H1 (cell line): ENCODE data around the gene MALSU1. TPM values are rescaled to one million over a fixed set of nuclear protein-coding genes. Genes with fewer than 3 reads are reported as not detected.

Experiments
- CTCF ChIA-PET: fragments of 300-600 bp; sonication (Branson Sonifier 250); formaldehyde crosslinking; loops from one replicate; lab custom pipeline; 2021; ENCODE audit not compliant: partially characterized antibody; lab: Charles Lee
- POLR2A ChIA-PET: fragments of 300-600 bp; sonication (Branson Sonifier 250); formaldehyde crosslinking; loops from one replicate; lab custom pipeline; 2021; ENCODE audit warnings: inconsistent platforms; ENCODE audit not compliant: partially characterized antibody; lab: Charles Lee
- DNase-seq, 2 experiments: peaks; one replicate each; pipeline versions ENCODE4 v3.0.0 to v3.0.0-alpha.2; 2010 to 2022; ENCODE audit warnings: low spot score in 2 of 2, low read depth in 1 of 2, mixed read lengths in 1 of 2
- FAIRE-seq: peaks from 2 replicates; lab custom pipeline; 2011; peaks lifted over from hg19 to GRCh38; lab: Jason Lieb, UNC
- H2AFZ ChIP-seq: 2 replicates; pipeline ENCODE4 v1.8.1; 2012; ENCODE audit warnings: low read length, inconsistent platforms
- H2AK5ac ChIP-seq: 2 replicates; pipeline ENCODE4 v1.6.1; 2013; ENCODE audit warnings: low read depth, low read length
- H2BK120ac ChIP-seq: replicated peaks from 2 replicates; pipeline ENCODE3; 2013; ENCODE audit warnings: low read depth, low read length, inconsistent platforms
- H2BK12ac ChIP-seq: 2 replicates; pipeline ENCODE4 v1.6.1; 2013; ENCODE audit warnings: low read depth, low read length
- H2BK15ac ChIP-seq: 2 replicates; pipeline ENCODE4 v1.6.1; 2013; ENCODE audit warnings: low read length
- H2BK20ac ChIP-seq: 2 replicates; pipeline ENCODE4 v1.6.1; 2013; ENCODE audit warnings: low read length
- H2BK5ac ChIP-seq: 2 replicates; pipeline ENCODE4 v1.6.1; 2013; ENCODE audit warnings: low read depth, low read length
- H3K14ac ChIP-seq: 2 replicates; pipeline ENCODE4 v1.6.1; 2013; ENCODE audit warnings: inconsistent platforms; ENCODE audit not compliant: insufficient read length
- H3K18ac ChIP-seq: 2 replicates; pipeline ENCODE4 v1.6.1; 2013; ENCODE audit warnings: low read length; ENCODE audit errors: extremely low read depth
- H3K23ac ChIP-seq: 2 replicates; pipeline ENCODE4 v1.6.1; 2013; ENCODE audit warnings: inconsistent platforms; ENCODE audit not compliant: insufficient read length
- H3K23me2 ChIP-seq: 2 replicates; pipeline ENCODE4 v1.6.1; 2013; ENCODE audit warnings: low read depth, low read length
- H3K27ac ChIP-seq: 2 replicates; pipeline ENCODE4 v1.6.1; 2011; ENCODE audit warnings: low read depth, low read length, inconsistent platforms
- H3K27me3 ChIP-seq, 4 experiments: replicated peaks in 1 of 4; 1 replicate in 1 of 4; 2 replicates in 3 of 4; pipeline versions ENCODE4 v1.6.1 to v1.8.1; 2011 to 2013; ENCODE audit warnings: low read length in 3 of 4, mild to moderate bottlenecking in 3 of 4, inconsistent platforms in 2 of 4, mixed read lengths in 2 of 4, moderate library complexity in 1 of 4; ENCODE audit not compliant: control insufficient read depth in 3 of 4, insufficient read depth in 3 of 4; ENCODE audit errors: extremely low read depth in 1 of 4
- H3K36me3 ChIP-seq, 4 experiments: 2 replicates each; pipeline versions ENCODE4 v1.6.1 to v1.8.1; 2011 to 2013; ENCODE audit warnings: mild to moderate bottlenecking in 4 of 4, low read length in 3 of 4, moderate library complexity in 2 of 4, control low read depth in 1 of 4, inconsistent platforms in 1 of 4; ENCODE audit not compliant: insufficient read depth in 4 of 4, control insufficient read depth in 2 of 4
- H3K4ac ChIP-seq: replicated peaks from 2 replicates; pipeline ENCODE3; 2013; ENCODE audit warnings: low read length, low read depth, mixed read lengths, inconsistent platforms; ENCODE audit not compliant: insufficient read length
- H3K4me1 ChIP-seq, 4 experiments: replicated peaks in 1 of 4; 1 replicate in 1 of 4; 2 replicates in 3 of 4; pipeline versions ENCODE4 v1.6.1 to v1.8.1; 2011 to 2013; ENCODE audit warnings: low read length in 3 of 4, inconsistent platforms in 2 of 4, mixed read lengths in 1 of 4; ENCODE audit not compliant: insufficient read depth in 4 of 4, control insufficient read depth in 3 of 4
- H3K4me2 ChIP-seq, 2 experiments: 2 replicates each; pipeline versions ENCODE4 v1.6.1 to v1.8.1; 2011 to 2013; ENCODE audit warnings: low read depth in 2 of 2, low read length in 2 of 2, control low read depth in 1 of 2, inconsistent platforms in 1 of 2, mild to moderate bottlenecking in 1 of 2; ENCODE audit not compliant: insufficient read depth in 1 of 2
- H3K4me3 ChIP-seq, 4 experiments: fragments of 200-600, 300-600 bp in 1 of 4; sonication (generic), shearing (Covaris generic), sonication (Bioruptor Twin) in 1 of 4; 2 replicates each; pipeline versions ENCODE4 v1.5.1 to v1.8.1; 2011 to 2016; ENCODE audit warnings: low read length in 4 of 4, low read depth in 3 of 4, control low read depth in 2 of 4, inconsistent platforms in 2 of 4, mild to moderate bottlenecking in 2 of 4, mixed read lengths in 1 of 4, moderate library complexity in 1 of 4; ENCODE audit not compliant: insufficient read depth in 2 of 4; ENCODE audit errors: extremely low read depth in 1 of 4
- H3K56ac ChIP-seq: replicated peaks from 2 replicates; pipeline ENCODE3; 2013; ENCODE audit warnings: low read depth, mild to moderate bottlenecking, mixed read lengths, low read length, inconsistent platforms; ENCODE audit not compliant: insufficient read length
- H3K79me1 ChIP-seq: 2 replicates; pipeline ENCODE4 v1.6.1; 2013; ENCODE audit warnings: low read depth, low read length, control low read depth
- H3K79me2 ChIP-seq, 2 experiments: 2 replicates each; pipeline versions ENCODE4 v1.6.1 to v1.8.1; 2012 to 2013; ENCODE audit warnings: low read length in 2 of 2, mild to moderate bottlenecking in 2 of 2, inconsistent platforms in 1 of 2; ENCODE audit not compliant: insufficient read depth in 2 of 2, control insufficient read depth in 1 of 2
- H3K9ac ChIP-seq, 4 experiments: replicated peaks in 1 of 4; 1 replicate in 1 of 4; 2 replicates in 3 of 4; pipeline versions ENCODE4 v1.6.1 to v1.8.1; 2011 to 2013; ENCODE audit warnings: low read depth in 3 of 4, low read length in 3 of 4, control low read depth in 2 of 4, mild to moderate bottlenecking in 2 of 4, moderate library complexity in 2 of 4, inconsistent platforms in 1 of 4; ENCODE audit errors: extremely low read depth in 1 of 4
- H3K9me3 ChIP-seq, 2 experiments: 2 replicates each; pipeline versions ENCODE4 v1.6.1 to v1.8.1; 2012 to 2013; ENCODE audit warnings: mild to moderate bottlenecking in 2 of 2, moderate library complexity in 2 of 2, control low read depth in 1 of 2, inconsistent platforms in 1 of 2, low read depth in 1 of 2, low read length in 1 of 2, mixed read lengths in 1 of 2; ENCODE audit not compliant: insufficient read depth in 2 of 2
- H4K20me1 ChIP-seq, 2 experiments: replicated peaks in 1 of 2; 2 replicates each; pipeline versions ENCODE3 to v1.8.1; 2011 to 2013; ENCODE audit warnings: inconsistent platforms in 2 of 2, low read length in 2 of 2, mild to moderate bottlenecking in 1 of 2; ENCODE audit not compliant: insufficient read depth in 2 of 2, control insufficient read depth in 1 of 2
- H4K5ac ChIP-seq: 2 replicates; pipeline ENCODE4 v1.6.1; 2013; ENCODE audit warnings: low read length, low read depth, mixed read lengths, inconsistent platforms; ENCODE audit not compliant: insufficient read length
- H4K8ac ChIP-seq: 2 replicates; pipeline ENCODE4 v1.8.0; 2013; ENCODE audit warnings: mild to moderate bottlenecking, moderate library complexity, low read length, inconsistent platforms; ENCODE audit not compliant: insufficient read depth; ENCODE audit errors: extremely low read depth
- H4K91ac ChIP-seq: replicated peaks from 2 replicates; pipeline ENCODE3; 2013; ENCODE audit warnings: low read length, mixed read lengths, inconsistent platforms; ENCODE audit not compliant: insufficient read length
- CTBP2 ChIP-seq: IDR thresholded peaks from 2 replicates; pipeline ENCODE4 v1.7.0; 2011; ENCODE audit warnings: borderline replicate concordance, mild to moderate bottlenecking, moderate library complexity, mixed read lengths, low read length; ENCODE audit not compliant: insufficient read depth, insufficient read length
- TEAD4 ChIP-seq: IDR thresholded peaks from 2 replicates; pipeline ENCODE4 v1.6.1; 2012; ENCODE audit warnings: low read depth, low read length, inconsistent platforms, mixed read lengths
- WGBS, 2 experiments: shearing (Covaris generic) in 1 of 2; methylation state at CpG; one replicate each; pipeline versions ENCODE4 v1.1.6 to v1.1.7; 2013 to 2015; ENCODE audit warnings: low lambda C conversion rate in 2 of 2, mixed read lengths in 2 of 2, inconsistent platforms in 1 of 2, low coverage in 1 of 2, missing lambda C conversion rate in 1 of 2; ENCODE audit not compliant: insufficient replicate concordance in 2 of 2, insufficient coverage in 1 of 2, insufficient read length in 1 of 2; ENCODE audit errors: extremely low coverage in 1 of 2, missing lambda C conversion rate in 1 of 2; 5-methylcytosine and 5-hydroxymethylcytosine counted together
- polyA plus RNA-seq, 7 experiments: library from polyadenylated mRNA; depleted of rRNA in 3 of 7; stranded (reverse) in 5 of 7; unstranded in 2 of 7; fragments of >200 nt in 5 of 7; fragments of 200-250 nt in 2 of 7; gene quantifications; 1 replicate in 5 of 7; 2 replicates in 1 of 7; 4 replicates in 1 of 7; pipeline versions ENCODE4 v1.2.1 to v1.2.3, GENCODE V29; 2011 to 2013; ENCODE audit warnings: missing spikeins in 2 of 7, mixed read lengths in 2 of 7
- total RNA-seq: library from RNA; stranded (reverse); fragmentation: NEBNext Ultra II Directional; extraction: Animal tissue kit (Norgen Biotek cat#: 25700); gene quantifications from 2 replicates; pipeline ENCODE4 v1.2.1, GENCODE V29; 2021

The MALSU1 gene
- total and polyA plus RNA-seq, 2 of the 8 experiments (the other 6 are each of a cell fraction or from before 2014, with no cell fraction given) = 73.5 to 84.0 TPM

DNA sequence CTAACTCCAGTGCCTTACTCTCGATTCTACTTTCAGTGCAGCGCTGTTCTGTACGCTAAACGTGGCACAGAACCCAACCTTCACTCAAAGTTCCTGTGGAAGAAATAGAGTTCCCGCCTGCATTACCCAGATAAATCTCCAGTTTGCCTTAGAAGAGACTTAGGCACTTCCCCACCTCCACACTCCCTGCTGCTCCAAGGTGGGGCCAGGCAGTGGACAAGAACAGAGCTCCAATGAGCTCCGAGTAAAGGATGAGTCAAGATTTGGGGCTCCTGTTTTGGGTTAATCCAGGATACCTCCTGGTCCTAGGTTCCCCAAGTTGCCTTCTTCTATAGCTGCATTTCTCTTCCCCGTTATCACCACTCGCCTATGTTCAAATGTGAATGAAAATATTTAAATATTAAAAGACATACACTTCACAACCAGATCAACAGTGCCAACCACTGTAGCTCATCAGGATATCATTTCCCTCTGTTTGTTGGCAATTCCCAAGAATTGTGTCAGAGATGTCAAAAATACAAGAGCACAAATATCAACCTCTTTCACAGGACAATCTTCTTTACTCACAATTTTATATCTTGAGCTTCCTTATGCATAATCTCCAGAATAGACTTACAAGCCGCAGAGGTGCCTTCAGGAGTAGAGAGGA is 48.0 kb downstream of the MALSU1 start:
- H3K4me2 ChIP-seq = no peak overlapping the region
- no peak overlapping the region for H3K56ac ChIP-seq
- peaks cover 28 to 90% (median 60%) of the 10 kb centered on the region in 4 experiments for H3K36me3 ChIP-seq
- H3K4ac ChIP-seq = no peak overlapping the region
- no peak overlapping the region for H2BK15ac ChIP-seq
- no peak for FAIRE-seq
- H3K27ac ChIP-seq = no peak overlapping the region
- POLR2A ChIA-PET = interaction anchor here (1.2 to 1.4 kb wide), 2 partner anchors 14 to 114 kb away, joined by 3 read pairs; no protein-coding TSS in a partner anchor
- H3K9me3 ChIP-seq = no peaks in the 10 kb centered on the region
- no peak overlapping the region for H3K23ac ChIP-seq
- CTCF ChIA-PET = interaction anchor here (0.7 to 1.5 kb wide), 3 partner anchors 11 to 257 kb away, joined by 3 to 7 read pairs (median 3); no protein-coding TSS in a partner anchor
- no peak overlapping the region for H2BK120ac ChIP-seq
- H3K27me3 ChIP-seq = no peaks in the 10 kb centered on the region
- H3K9ac ChIP-seq = no peak overlapping the region
- 92% methylated on average over 9 of the region's 9 CpGs; no CpG with 5 or more reads in 1 of the 2 experiments for WGBS, 2 experiments
- no peak overlapping the region for H3K14ac ChIP-seq
- H3K4me3 ChIP-seq = no peak overlapping the region
- H3K79me1 ChIP-seq = no peaks in the 10 kb centered on the region
- no peak overlapping the region for H2BK20ac ChIP-seq
- H4K5ac ChIP-seq = no peak overlapping the region
- H3K79me2 ChIP-seq = peaks cover 0 to 20% of the 10 kb centered on the region in 2 experiments; a peak in 2 of 4 replicates
- H3K4me1 ChIP-seq = peaks cover 0 to 3% (median 2%) of the 10 kb centered on the region in 4 experiments; a peak in 1 of 7 replicates
- no peak overlapping the region for H2AK5ac ChIP-seq
- H2AFZ ChIP-seq = no peak overlapping the region
- no peak overlapping the region for H2BK5ac ChIP-seq
- DNase-seq = no peak
- no peak overlapping the region for H3K18ac ChIP-seq
- H2BK12ac ChIP-seq = no peak overlapping the region
- H4K8ac ChIP-seq = no peak overlapping the region
- H3K23me2 ChIP-seq = no peaks in the 10 kb centered on the region
- H4K20me1 ChIP-seq = peaks cover 1 to 7% of the 10 kb centered on the region in 2 experiments
- no peak overlapping the region for H4K91ac ChIP-seq
- TF ChIP-seq CTBP2 (no peak), TEAD4 (no peak)
